ENCODE measurements around the gene PLK5. TPM values are rescaled to one million over a fixed set of nuclear protein-coding genes. Genes with fewer than 3 reads are reported as not detected.
"Not testable (repeated sequence)": the region's sequence is repeated elsewhere in the genome, so short reads cannot be mapped to it uniquely, and the experiment has no call there.

Gene PLK5
- total RNA-seq, 1 donor from 2014 or later, result not detected

- Histone ChIP-seq H3K27me3 (ENCODE audit: control insufficient read depth, insufficient read depth, low read length) (peaks cover 28% of the 10 kb centered on the region), H3K36me3 (ENCODE audit: control insufficient read depth, insufficient read depth, low read length) (no peaks in the 10 kb centered on the region), H3K4me3 (ENCODE audit: low read depth, low read length) (no peak overlapping the region)
- DNase-seq (ENCODE audit: low read depth), result no peak
- TF ChIP-seq, protein P1, sequence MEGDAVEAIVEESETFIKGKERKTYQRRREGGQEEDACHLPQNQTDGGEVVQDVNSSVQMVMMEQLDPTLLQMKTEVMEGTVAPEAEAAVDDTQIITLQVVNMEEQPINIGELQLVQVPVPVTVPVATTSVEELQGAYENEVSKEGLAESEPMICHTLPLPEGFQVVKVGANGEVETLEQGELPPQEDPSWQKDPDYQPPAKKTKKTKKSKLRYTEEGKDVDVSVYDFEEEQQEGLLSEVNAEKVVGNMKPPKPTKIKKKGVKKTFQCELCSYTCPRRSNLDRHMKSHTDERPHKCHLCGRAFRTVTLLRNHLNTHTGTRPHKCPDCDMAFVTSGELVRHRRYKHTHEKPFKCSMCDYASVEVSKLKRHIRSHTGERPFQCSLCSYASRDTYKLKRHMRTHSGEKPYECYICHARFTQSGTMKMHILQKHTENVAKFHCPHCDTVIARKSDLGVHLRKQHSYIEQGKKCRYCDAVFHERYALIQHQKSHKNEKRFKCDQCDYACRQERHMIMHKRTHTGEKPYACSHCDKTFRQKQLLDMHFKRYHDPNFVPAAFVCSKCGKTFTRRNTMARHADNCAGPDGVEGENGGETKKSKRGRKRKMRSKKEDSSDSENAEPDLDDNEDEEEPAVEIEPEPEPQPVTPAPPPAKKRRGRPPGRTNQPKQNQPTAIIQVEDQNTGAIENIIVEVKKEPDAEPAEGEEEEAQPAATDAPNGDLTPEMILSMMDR (IDR thresholded peaks at IDR 0.05; ENCODE audit: insufficient read depth, low read length, poor library complexity, severe bottlenecking), result no peak
Measured at GRCh38 chr19:1495799-1496713, 27.8 kb upstream of the PLK5 start.

GRCh38 chr19:1496714-1497577, 26.9 kb upstream of the PLK5 start:
- TF ChIP-seq, protein P1 (IDR thresholded peaks at IDR 0.05; ENCODE audit: insufficient read depth, low read length, poor library complexity, severe bottlenecking), result no peak
- Histone ChIP-seq H3K27me3 (ENCODE audit: control insufficient read depth, insufficient read depth, low read length) (peaks cover 21% of the 10 kb centered on the region), H3K4me3 (ENCODE audit: low read depth, low read length) (no peak overlapping the region), H3K36me3 (ENCODE audit: control insufficient read depth, insufficient read depth, low read length) (no peaks in the 10 kb centered on the region)
- DNase-seq (ENCODE audit: low read depth), result no peak

- Histone ChIP-seq H3K4me3 (ENCODE audit: low read depth, low read length) (no peak overlapping the region), H3K27me3 (ENCODE audit: control insufficient read depth, insufficient read depth, low read length) (peaks cover 20% of the 10 kb centered on the region), H3K36me3 (ENCODE audit: control insufficient read depth, insufficient read depth, low read length) (no peaks in the 10 kb centered on the region)
- TF ChIP-seq, protein P1 (IDR thresholded peaks at IDR 0.05; ENCODE audit: insufficient read depth, low read length, poor library complexity, severe bottlenecking), result no peak
- no peak for DNase-seq (ENCODE audit: low read depth)
Measured at GRCh38 chr19:1497578-1498235, 26.2 kb upstream of the PLK5 start.

DNA sequence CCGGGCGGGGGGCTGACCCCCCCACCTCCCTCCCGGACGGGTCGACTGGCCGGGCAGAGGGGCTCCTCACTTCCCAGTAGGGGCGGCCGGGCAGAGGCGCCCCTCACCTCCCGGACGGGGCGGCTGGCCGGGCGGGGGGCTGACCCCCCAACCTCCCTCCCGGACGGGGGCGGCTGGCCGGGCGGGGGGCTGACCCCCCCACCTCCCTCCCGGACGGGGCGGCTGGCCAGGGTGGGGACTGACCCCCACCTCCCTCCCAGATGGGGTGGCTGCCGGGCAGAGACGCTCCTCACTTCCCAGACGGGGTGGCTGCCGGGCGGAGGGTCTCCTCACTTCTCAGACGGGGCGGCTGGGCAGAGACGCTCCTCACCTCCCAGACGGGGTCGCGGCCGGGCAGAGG, 24.6 kb upstream of the PLK5 start:
- DNase-seq (ENCODE audit: low read depth); H3K36me3 ChIP-seq (ENCODE audit: control insufficient read depth, insufficient read depth, low read length); H3K4me3 ChIP-seq (ENCODE audit: low read depth, low read length): not testable (repeated sequence)
- H3K27me3 ChIP-seq (ENCODE audit: control insufficient read depth, insufficient read depth, low read length), result peaks cover 33% of the 10 kb centered on the region

- TF ChIP-seq, protein P1 (IDR thresholded peaks at IDR 0.05; ENCODE audit: insufficient read depth, low read length, poor library complexity, severe bottlenecking), result no peak
- no peak for DNase-seq (ENCODE audit: low read depth)
- no peak overlapping the region for H3K4me3 ChIP-seq (ENCODE audit: low read depth, low read length)
- peaks cover 38% of the 10 kb centered on the region for H3K27me3 ChIP-seq (ENCODE audit: control insufficient read depth, insufficient read depth, low read length)
- no peaks in the 10 kb centered on the region for H3K36me3 ChIP-seq (ENCODE audit: control insufficient read depth, insufficient read depth, low read length)
Measured at GRCh38 chr19:1501200-1501595, 22.7 kb upstream of the PLK5 start.
